ENCODE data around the gene PRICKLE1.

The PRICKLE1 gene

GRCh38 chr12:42584651-42585111 is 4.9 kb downstream of the PRICKLE1 start:
- no peak for TF ChIP-seq CTCF (IDR thresholded peaks at IDR 0.05; ENCODE audit: insufficient read depth, missing control alignments)
- DNase-seq (ENCODE audit: insufficient read length, low spot score) (no peak), FAIRE-seq (no peak)

GRCh38 chr12:42583016-42583415 is 6.5 kb downstream of the PRICKLE1 start:
- TF ChIP-seq CTCF (IDR thresholded peaks at IDR 0.05; ENCODE audit: insufficient read depth, missing control alignments): no peak
- FAIRE-seq (no peak), DNase-seq (ENCODE audit: insufficient read length, low spot score) (no peak)

- no peak for TF ChIP-seq CTCF (IDR thresholded peaks at IDR 0.05; ENCODE audit: insufficient read depth, missing control alignments)
- DNase-seq (ENCODE audit: insufficient read length, low spot score) (no peak), FAIRE-seq (no peak)
These were observed 7.0 kb downstream of the PRICKLE1 start for GRCh38 chr12:42582498-42582897.

- TF ChIP-seq CTCF (IDR thresholded peaks at IDR 0.05; ENCODE audit: insufficient read depth, missing control alignments): no peak
These were observed 7.5 kb downstream of the PRICKLE1 start for GRCh38 chr12:42582050-42582449.

GRCh38 chr12:42576374-42576773 is 13.2 kb downstream of the PRICKLE1 start:
- no peak for FAIRE-seq
- TF ChIP-seq CTCF (IDR thresholded peaks at IDR 0.05; ENCODE audit: insufficient read depth, missing control alignments): no peak

More at GRCh38 chr12:42582050-42582449, 7.5 kb downstream of the PRICKLE1 start:
- DNase-seq (ENCODE audit: insufficient read length, low spot score): no peak
- FAIRE-seq: no peak

GRCh38 chr12:42575717-42576116 is 13.8 kb downstream of the PRICKLE1 start:
- no peak for DNase-seq (ENCODE audit: insufficient read length, low spot score)
- no peak for FAIRE-seq
- TF ChIP-seq CTCF (IDR thresholded peaks at IDR 0.05; ENCODE audit: insufficient read depth, missing control alignments): no peak

More at GRCh38 chr12:42576374-42576773, 13.2 kb downstream of the PRICKLE1 start:
- no peak for DNase-seq (ENCODE audit: insufficient read length, low spot score)

GRCh38 chr12:42574851-42575266 is 14.7 kb downstream of the PRICKLE1 start:
- DNase-seq (ENCODE audit: insufficient read length, low spot score) (no peak), FAIRE-seq (no peak)
- no peak for TF ChIP-seq CTCF (IDR thresholded peaks at IDR 0.05; ENCODE audit: insufficient read depth, missing control alignments)

All from D721Med (cell line).